ENCODE results near the gene WNT6. TPM values are rescaled to one million over a fixed set of nuclear protein-coding genes. Genes with fewer than 3 reads are reported as not detected.

Gene WNT6
- total RNA-seq, 1 donor from 2014 or later, result not detected

DNA sequence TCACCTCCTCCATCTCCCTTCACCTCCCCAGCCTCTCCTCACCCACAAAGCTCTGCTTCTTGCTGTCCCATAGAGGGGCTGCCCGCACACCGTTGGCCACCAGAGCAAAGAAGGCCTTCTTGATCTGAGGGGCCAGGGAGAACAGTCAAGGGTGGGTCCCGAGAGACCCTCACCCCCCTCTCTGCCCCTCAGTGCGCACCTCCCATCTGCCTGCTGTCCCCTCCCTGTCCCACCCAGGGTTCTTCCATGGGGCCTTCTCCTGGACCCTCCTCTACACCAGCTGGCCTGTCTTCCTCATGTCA, 31.2 kb upstream of the WNT6 start:
- DNase-seq (ENCODE audit: low read depth), result no peak
- H3K4me3 ChIP-seq (ENCODE audit: low read depth, low read length), result no peak overlapping the region
- TF ChIP-seq, protein P1, sequence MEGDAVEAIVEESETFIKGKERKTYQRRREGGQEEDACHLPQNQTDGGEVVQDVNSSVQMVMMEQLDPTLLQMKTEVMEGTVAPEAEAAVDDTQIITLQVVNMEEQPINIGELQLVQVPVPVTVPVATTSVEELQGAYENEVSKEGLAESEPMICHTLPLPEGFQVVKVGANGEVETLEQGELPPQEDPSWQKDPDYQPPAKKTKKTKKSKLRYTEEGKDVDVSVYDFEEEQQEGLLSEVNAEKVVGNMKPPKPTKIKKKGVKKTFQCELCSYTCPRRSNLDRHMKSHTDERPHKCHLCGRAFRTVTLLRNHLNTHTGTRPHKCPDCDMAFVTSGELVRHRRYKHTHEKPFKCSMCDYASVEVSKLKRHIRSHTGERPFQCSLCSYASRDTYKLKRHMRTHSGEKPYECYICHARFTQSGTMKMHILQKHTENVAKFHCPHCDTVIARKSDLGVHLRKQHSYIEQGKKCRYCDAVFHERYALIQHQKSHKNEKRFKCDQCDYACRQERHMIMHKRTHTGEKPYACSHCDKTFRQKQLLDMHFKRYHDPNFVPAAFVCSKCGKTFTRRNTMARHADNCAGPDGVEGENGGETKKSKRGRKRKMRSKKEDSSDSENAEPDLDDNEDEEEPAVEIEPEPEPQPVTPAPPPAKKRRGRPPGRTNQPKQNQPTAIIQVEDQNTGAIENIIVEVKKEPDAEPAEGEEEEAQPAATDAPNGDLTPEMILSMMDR (conservative IDR thresholded peaks at IDR 0.05; ENCODE audit: low read depth, low read length), result no peak

GRCh38 chr2:218829868-218830451, 29.6 kb upstream of the WNT6 start:
- DNase-seq (ENCODE audit: low read depth), result no peak
- TF ChIP-seq, protein P1 (conservative IDR thresholded peaks at IDR 0.05; ENCODE audit: low read depth, low read length), result no peak
- no peak overlapping the region for H3K4me3 ChIP-seq (ENCODE audit: low read depth, low read length)

DNA sequence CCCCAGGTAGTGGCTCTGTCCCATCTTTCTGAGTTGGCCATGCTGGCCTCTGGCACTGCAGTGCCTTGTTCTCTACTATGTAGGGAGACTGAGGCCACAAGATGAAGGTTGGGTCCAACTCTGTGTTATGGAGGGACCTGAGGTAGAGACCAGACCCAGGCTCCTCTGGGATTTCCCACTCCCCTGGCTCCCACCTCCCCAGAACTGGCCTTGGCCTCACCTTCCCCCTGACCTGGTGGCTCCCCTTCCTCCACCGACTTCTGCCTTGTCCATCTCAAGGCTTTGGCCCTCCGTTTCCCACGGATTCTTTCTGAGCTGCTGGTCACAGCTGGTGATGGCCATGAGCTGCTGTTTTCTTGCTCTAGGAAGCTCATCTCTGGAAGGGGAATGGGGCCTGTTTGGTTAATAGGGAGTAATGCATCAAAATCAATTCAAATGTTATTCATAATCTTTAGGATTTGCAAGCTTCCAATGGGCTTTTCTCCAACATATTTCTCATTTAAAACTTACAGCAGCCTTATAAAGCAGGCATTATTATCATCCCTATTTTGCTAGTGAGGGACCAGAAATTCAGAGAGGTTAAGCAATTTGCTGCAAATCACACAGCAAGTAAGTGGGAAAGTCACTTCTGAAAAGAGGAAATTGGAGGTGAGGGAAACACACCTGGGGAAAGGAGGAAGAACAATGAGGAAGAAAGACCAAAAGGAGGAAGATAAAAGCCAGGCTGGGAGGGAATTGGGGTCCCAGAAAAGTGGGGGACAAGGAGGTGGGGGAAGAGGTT, 28.9 kb upstream of the WNT6 start:
- TF ChIP-seq, protein P1 (conservative IDR thresholded peaks at IDR 0.05; ENCODE audit: low read depth, low read length), result no peak
- no peak overlapping the region for H3K4me3 ChIP-seq (ENCODE audit: low read depth, low read length)
- no peak for DNase-seq (ENCODE audit: low read depth)

DNA sequence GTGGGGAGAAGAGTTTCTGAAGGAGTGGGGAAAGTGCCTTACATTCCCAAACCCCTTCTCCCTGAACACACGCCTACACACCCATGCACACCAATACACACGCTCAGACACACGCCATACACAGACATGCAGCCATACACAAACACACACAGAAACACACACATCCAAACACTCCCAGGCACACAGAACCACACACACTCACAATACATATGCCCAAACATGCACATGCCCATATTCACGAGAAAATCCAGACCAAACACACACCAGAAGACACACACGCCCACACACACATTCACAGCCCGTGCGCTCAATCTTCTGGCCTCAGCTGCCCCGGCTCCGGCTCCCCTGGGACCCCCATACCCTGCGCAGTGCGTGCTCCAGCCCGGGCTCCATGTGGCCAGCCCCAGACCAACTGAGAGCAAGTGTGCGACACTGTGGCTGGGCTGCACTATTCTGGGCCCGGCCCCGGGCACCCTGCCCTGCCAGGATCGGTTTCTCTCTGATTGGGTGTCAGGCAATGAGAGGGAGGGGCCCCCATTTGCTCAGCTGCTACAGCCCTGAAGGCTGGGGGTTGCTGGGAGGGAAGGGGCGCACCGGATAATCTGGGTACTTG, 28.1 kb upstream of the WNT6 start, which contains the start of gene PRKAG3:
PRKAG3 (minus strand) TSS at position 426 of the 613 bp plus-strand sequence.
- TF ChIP-seq, protein P1 (conservative IDR thresholded peaks at IDR 0.05; ENCODE audit: low read depth, low read length), result no peak
- no peak within 1 kb of the TSS for H3K4me3 ChIP-seq (ENCODE audit: low read depth, low read length)
- no peak for DNase-seq (ENCODE audit: low read depth)

DNA sequence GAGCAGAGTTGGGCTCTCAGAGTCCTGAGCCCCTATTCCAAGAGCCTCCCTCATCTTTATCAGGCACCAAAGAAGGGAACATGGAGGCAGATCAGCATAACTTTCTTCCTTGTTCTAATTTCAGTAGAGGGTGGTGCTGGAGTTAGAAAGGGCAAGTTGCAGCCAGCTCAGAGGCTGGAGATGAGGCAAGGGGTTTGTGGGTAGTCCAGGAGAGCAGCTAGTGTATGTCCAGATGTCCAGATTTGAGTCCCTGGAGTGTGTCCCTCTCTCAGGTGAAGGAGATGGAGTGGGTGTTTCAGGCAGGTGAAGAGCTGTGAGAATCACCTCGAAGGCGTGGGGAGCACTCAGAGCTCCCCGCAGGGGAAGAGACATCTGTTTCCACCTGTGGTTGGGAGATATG, 27.5 kb upstream of the WNT6 start:
- no peak overlapping the region for H3K4me3 ChIP-seq (ENCODE audit: low read depth, low read length)
- TF ChIP-seq, protein P1 (conservative IDR thresholded peaks at IDR 0.05; ENCODE audit: low read depth, low read length), result no peak
- DNase-seq (ENCODE audit: low read depth), result no peak

DNA sequence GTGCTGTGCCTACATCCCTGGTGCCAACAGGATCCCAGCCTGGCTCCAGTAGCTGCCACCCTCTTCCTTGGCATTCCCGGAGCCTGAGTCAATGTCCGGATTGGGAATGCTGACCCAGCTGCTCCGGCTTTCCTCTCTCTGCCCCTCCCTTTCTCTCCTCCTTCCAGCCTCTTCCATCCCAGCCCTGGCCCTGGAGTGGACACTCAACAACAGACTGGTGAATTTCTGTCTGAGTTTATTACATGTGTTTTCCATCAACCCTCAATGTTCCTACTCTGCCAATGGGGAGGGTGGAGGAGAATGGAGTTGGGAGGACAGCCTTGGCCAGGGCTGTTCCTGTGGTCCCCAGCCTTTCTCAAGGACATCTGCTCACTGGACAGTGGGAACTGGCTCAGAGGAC, 27.1 kb upstream of the WNT6 start:
- TF ChIP-seq, protein P1 (conservative IDR thresholded peaks at IDR 0.05; ENCODE audit: low read depth, low read length), result no peak
- no peak for DNase-seq (ENCODE audit: low read depth)
- H3K4me3 ChIP-seq (ENCODE audit: low read depth, low read length), result no peak overlapping the region
